Left ventricle myocardium inferior (tissue), 1 donor: ENCODE measurements around the gene CFAP141. TPM values are rescaled to one million over a fixed set of nuclear protein-coding genes. Genes with fewer than 3 reads are reported as not detected.
"Not testable (repeated sequence)": the region's sequence is repeated elsewhere in the genome, so short reads cannot be mapped to it uniquely, and the experiment has no call there.

ENCODE experiments used
- DNase-seq: peaks from one replicate; pipeline ENCODE4 v3.0.0-alpha.2; 2020
- H3K27ac ChIP-seq: fragments of 200-600 bp; replicated peaks from 2 replicates; pipeline ENCODE4 v1.8.0; 2021
- H3K27me3 ChIP-seq: fragments of 200-600 bp; 2 replicates; pipeline ENCODE4 v1.8.0; 2021; ENCODE audit warnings: low read depth
- H3K36me3 ChIP-seq: fragments of 200-600 bp; 2 replicates; pipeline ENCODE4 v1.8.0; 2021
- H3K4me1 ChIP-seq: fragments of 200-600 bp; 2 replicates; pipeline ENCODE4 v1.8.0; 2021
- H3K4me3 ChIP-seq: fragments of 200-600 bp; 2 replicates; pipeline ENCODE4 v1.8.0; 2021; ENCODE audit warnings: mild to moderate bottlenecking, moderate library complexity
- H3K9me3 ChIP-seq: fragments of 200-600 bp; replicated peaks from 2 replicates; pipeline ENCODE4 v1.8.0; 2021
- CTCF ChIP-seq: fragments of 200-600 bp; IDR thresholded peaks from 2 replicates; pipeline ENCODE4 v1.8.0; 2021; ENCODE audit warnings: antibody characterized with exemption, mild to moderate bottlenecking, borderline replicate concordance
- intact Hi-C: fragments of 100-400 bp; cut with micrococcal nuclease; formaldehyde crosslinking; loops from one replicate; pipeline ENCODE4 v1.11.0; 2022
- total RNA-seq: library from RNA; stranded (reverse); fragmentation: NEBNext Ultra II Directional; extraction: Animal tissue kit (Norgen Biotek cat#: 25700); gene quantifications from one replicate; pipeline ENCODE4 v1.2.1, GENCODE V29; 2021
- donor health status: DM: no; HTN: yes; CAD: no; lungs with severe emphysema.

Gene CFAP141
- total RNA-seq, 1 donor from 2014 or later = not detected

- no peak for TF ChIP-seq CTCF
- Histone ChIP-seq H3K36me3 (peaks cover 99% of the 10 kb centered on the region), H3K27me3 (no peaks in the 10 kb centered on the region), H3K4me3 (no peak overlapping the region), H3K4me1 (peaks cover 10% of the 10 kb centered on the region), H3K27ac (no peak overlapping the region), H3K9me3 (no peaks in the 10 kb centered on the region)
- no peak for DNase-seq
- intact Hi-C loops = no loop called here
Observed at GRCh38 chr1:154237880-154238506, 31.9 kb upstream of the CFAP141 start.

- no peaks in the 10 kb centered on the region for H3K9me3 ChIP-seq
- H3K4me1 ChIP-seq = peaks cover 10% of the 10 kb centered on the region
- intact Hi-C loops = no loop called here
- H3K4me3 ChIP-seq = no peak overlapping the region
- no peak for TF ChIP-seq CTCF
- no peaks in the 10 kb centered on the region for H3K27me3 ChIP-seq
- peaks cover 97% of the 10 kb centered on the region for H3K36me3 ChIP-seq
- no peak overlapping the region for H3K27ac ChIP-seq
- no peak for DNase-seq
Observed at GRCh38 chr1:154237435-154237834, 31.3 kb upstream of the CFAP141 start.

GRCh38 chr1:154236855-154237254 lies 30.7 kb upstream of the CFAP141 start:
- Histone ChIP-seq H3K4me1 (peaks cover 10% of the 10 kb centered on the region), H3K27ac (no peak overlapping the region), H3K9me3 (no peaks in the 10 kb centered on the region), H3K27me3 (no peaks in the 10 kb centered on the region), H3K36me3 (peaks cover 97% of the 10 kb centered on the region), H3K4me3 (no peak overlapping the region)
- intact Hi-C loops = no loop called here
- no peak for TF ChIP-seq CTCF
- DNase-seq = no peak

GRCh38 chr1:154233127-154233526 lies 27.0 kb upstream of the CFAP141 start:
- H3K4me1 ChIP-seq, H3K27ac ChIP-seq, H3K27me3 ChIP-seq, H3K9me3 ChIP-seq, H3K4me3 ChIP-seq, intact Hi-C loops, DNase-seq: not testable (repeated sequence)
- peaks cover 94% of the 10 kb centered on the region for H3K36me3 ChIP-seq

GRCh38 chr1:154231112-154231511 lies 25.0 kb upstream of the CFAP141 start:
- H3K27me3 ChIP-seq, intact Hi-C loops, DNase-seq, H3K9me3 ChIP-seq, H3K4me1 ChIP-seq, H3K27ac ChIP-seq, H3K4me3 ChIP-seq: not testable (repeated sequence)
- peaks cover 94% of the 10 kb centered on the region for H3K36me3 ChIP-seq

GRCh38 chr1:154225370-154225769 lies 19.2 kb upstream of the CFAP141 start:
- Histone ChIP-seq H3K27ac (no peak overlapping the region), H3K9me3 (no peaks in the 10 kb centered on the region), H3K4me3 (no peak overlapping the region), H3K36me3 (peaks cover 53% of the 10 kb centered on the region), H3K4me1 (peaks cover 53% of the 10 kb centered on the region), H3K27me3 (no peaks in the 10 kb centered on the region)
- no peak for TF ChIP-seq CTCF
- intact Hi-C loops = no loop called here
- DNase-seq = no peak
